Right forelimb (tissue), 1 donor: ENCODE results near the gene TBC1D2B.
A peak's percentile ranks its signal among the peaks of the same experiment; 100 is the strongest.

ENCODE experiments used
- DNase-seq: peaks from one replicate; pipeline ENCODE4 v3.0.0-alpha.2; 2018

TBC1D2B gene

GRCh38 chr15:78052001-78052401 lies 25.5 kb downstream of the TBC1D2B start:
- peak; percentile 64 for DNase-seq

- no peak for DNase-seq
Measured at GRCh38 chr15:78051596-78051995, 25.9 kb downstream of the TBC1D2B start.

GRCh38 chr15:78050826-78051225 lies 26.7 kb downstream of the TBC1D2B start:
- DNase-seq = no peak

- DNase-seq = no peak
Measured at GRCh38 chr15:78050441-78050809, 27.1 kb downstream of the TBC1D2B start.

GRCh38 chr15:78049691-78050440 lies 27.6 kb downstream of the TBC1D2B start:
- DNase-seq = no peak

- DNase-seq = peak; percentile 73
Measured at GRCh38 chr15:78048628-78048920, 28.9 kb downstream of the TBC1D2B start.

GRCh38 chr15:78047761-78048627 lies 29.5 kb downstream of the TBC1D2B start:
- DNase-seq = peak; percentile 84

GRCh38 chr15:78046796-78047341 lies 30.6 kb downstream of the TBC1D2B start:
- no peak for DNase-seq

- no peak for DNase-seq
Measured at GRCh38 chr15:78045189-78045588, 32.3 kb downstream of the TBC1D2B start.

- DNase-seq = no peak
Measured at GRCh38 chr15:78044407-78045155, 32.9 kb downstream of the TBC1D2B start.

- DNase-seq = no peak
Measured at GRCh38 chr15:78041946-78042345, 35.6 kb downstream of the TBC1D2B start.

GRCh38 chr15:78040653-78041244 lies 36.8 kb downstream of the TBC1D2B start:
- DNase-seq = no peak

- DNase-seq = no peak
Measured at GRCh38 chr15:78038585-78039247, 38.8 kb downstream of the TBC1D2B start.

GRCh38 chr15:78037779-78038305 lies 39.7 kb downstream of the TBC1D2B start:
- DNase-seq = no peak

- DNase-seq = no peak
Measured at GRCh38 chr15:78037328-78037727, 40.2 kb downstream of the TBC1D2B start.

- no peak for DNase-seq
Measured at GRCh38 chr15:78035861-78036476, 41.5 kb downstream of the TBC1D2B start.

- no peak for DNase-seq
Measured at GRCh38 chr15:78035321-78035751, 42.2 kb downstream of the TBC1D2B start.

GRCh38 chr15:78034495-78035191 lies 42.9 kb downstream of the TBC1D2B start:
- DNase-seq = no peak

GRCh38 chr15:78033864-78034263 lies 43.6 kb downstream of the TBC1D2B start:
- no peak for DNase-seq

GRCh38 chr15:78032671-78033070 lies 44.8 kb downstream of the TBC1D2B start:
- no peak for DNase-seq

- DNase-seq = no peak
Measured at GRCh38 chr15:78024883-78025282, 52.6 kb downstream of the TBC1D2B start.
